Heart left ventricle (tissue), 16 donors: ENCODE results near the gene GNAQ. TPM values are rescaled to one million over a fixed set of nuclear protein-coding genes. Genes with fewer than 3 reads are reported as not detected.

Source experiments
- ATAC-seq, 4 donors: fragments of 200-7000 bp; cut with Tn5 transposase; one replicate each; pipeline ENCODE4 v1.9.1; 2020 to 2022; ENCODE audit warnings: moderate library complexity in 4 of 4, mild to moderate bottlenecking in 3 of 4, moderate number of reproducible peaks in 1 of 4
- DNase-seq, 5 donors: peaks; one replicate each; pipeline ENCODE4 v3.0.0-alpha.2; 2020
- H3K27ac ChIP-seq, 12 donors: fragments of 200-600 bp; sonication (generic) in 4 of 12; one replicate each; pipeline versions ENCODE4 v1.5.0 to v1.8.0; 2016 to 2022; ENCODE audit warnings: mild to moderate bottlenecking in 2 of 12
- H3K27me3 ChIP-seq, 9 donors: fragments of 200-600 bp; sonication (generic) in 2 of 9; one replicate each; pipeline versions ENCODE4 v1.5.1 to v1.8.0; 2016 to 2022; ENCODE audit warnings: mild to moderate bottlenecking in 3 of 9
- H3K36me3 ChIP-seq, 9 donors: fragments of 200-600 bp; sonication (generic) in 2 of 9; one replicate each; pipeline versions ENCODE4 v1.5.0 to v1.8.0; 2018 to 2022; ENCODE audit warnings: mild to moderate bottlenecking in 2 of 9
- H3K4me1 ChIP-seq, 12 donors: fragments of 200-600 bp; sonication (generic) in 4 of 12; one replicate each; pipeline versions ENCODE4 v1.5.0 to v1.8.0; 2016 to 2022; ENCODE audit warnings: mild to moderate bottlenecking in 3 of 12
- H3K4me3 ChIP-seq, 12 donors: fragments of 200-600 bp; sonication (generic) in 4 of 12; one replicate each; pipeline versions ENCODE4 v1.5.0 to v1.8.0; 2017 to 2022; ENCODE audit warnings: mild to moderate bottlenecking in 9 of 12, moderate library complexity in 4 of 12
- H3K9me3 ChIP-seq, 12 donors: fragments of 200-600 bp; sonication (generic) in 4 of 12; one replicate each; pipeline versions ENCODE4 v1.5.0 to v1.8.0; 2016 to 2022; ENCODE audit warnings: mild to moderate bottlenecking in 1 of 12
- CTCF ChIP-seq, 12 donors: fragments of 200-600 bp; sonication (generic) in 4 of 12; IDR thresholded peaks; one replicate each; pipeline versions ENCODE4 v1.5.0 to v1.8.0; 2018 to 2022; ENCODE audit warnings: antibody characterized with exemption in 12 of 12, mild to moderate bottlenecking in 5 of 12
- POLR2A ChIP-seq, 2 donors: fragments of 450-650 bp; IDR thresholded peaks; one replicate each; pipeline ENCODE4 v1.6.1; 2017; ENCODE audit warnings: antibody characterized with exemption in 2 of 2, mild to moderate bottlenecking in 2 of 2, moderate library complexity in 2 of 2
- WGBS, 4 donors: extraction: QIAGEN DNeasy Blood & Tissue Kit in 2 of 4; methylation state at CpG; one replicate each; pipeline versions ENCODE4 v1.1.5 to v1.1.7; 2013 to 2018; 5-methylcytosine and 5-hydroxymethylcytosine counted together
- intact Hi-C, 10 donors: fragments of 100-400 bp; cut with DNase I; formaldehyde crosslinking; loops; one replicate each; pipeline versions ENCODE4 v1.11.1 to v1.14.2; 2022
- polyA plus RNA-seq, 2 donors: library from polyadenylated mRNA; stranded (reverse); fragments of 200-250 nt; gene quantifications; one replicate each; pipeline ENCODE4 v1.2.3, GENCODE V29; 2013
- total RNA-seq, 9 donors: library from RNA; depleted of rRNA in 2 of 9; stranded (reverse); fragments of >200 nt in 2 of 9; fragmentation: NEBNext Ultra II Directional in 3 of 9; extraction: Animal tissue kit (Norgen Biotek cat#: 25700) in 3 of 9; gene quantifications; one replicate each; pipeline versions ENCODE4 v1.1.0 to v1.2.4, GENCODE V29; 2016 to 2023
- donor health status: ischemic (EF 13 %, LVEDD 7.1; RV severe dilation, severe dysfunction).
- donor health status: healthy with polysubstance abuse.
- donor health status: DM: no; HTN: yes; CAD: no.
- donor health status: DM: no; HTN: no; CAD: no.
- donor health status: ischemic (EF 25% LVEDD 6.9; RV normal size, moderate dysfunction).
- donor health status: ischemic (EF 25% LVEDD 5.7; RV mildly dilated, moderate dysfunction).
- donor health status: healthy.
- donor health status: DM: yes; HTN: yes; CAD: no.
- donor health status: ischemic (EF 35%, LVEDD 5.7; RV mildly dilated, moderate dysfunction).
- donor health status: nonischemic (EF 11% LVEDD 7.7; RV severe dilation, severe dysfunction).
- donor health status: DM: yes; HTN: yes; CAD: no.
- donor health status: PGD.
- donor health status: ischemic (EF 29% LVEDD 5.4; RV normal size, mild dysfunction).
- donor health status: nonischemic (EF 23%, LVEDD 6.1; RV moderate dilation, normal function).

Gene GNAQ
- total and polyA plus RNA-seq, 11 donors: 4.8 to 34.1 (median 11.3) TPM

- Histone ChIP-seq H3K27me3 (no peaks in the 10 kb centered on the region), H3K4me1 (peaks cover 0 to 14% (median 4%) of the 10 kb centered on the region in 12 donors), H3K36me3 (peaks cover 0 to 37% (median 21%) of the 10 kb centered on the region in 9 donors), H3K27ac (no peak overlapping the region), H3K4me3 (no peak overlapping the region), H3K9me3 (no peaks in the 10 kb centered on the region)
- ATAC-seq (no peak), DNase-seq (no peak)
- no peak for TF ChIP-seq POLR2A (IDR thresholded peaks at IDR 0.05)
- no peak for TF ChIP-seq CTCF (IDR thresholded peaks at IDR 0.05)
- intact Hi-C loops: no loop called here
- WGBS, 4 donors: 87 to 90% (median 89%) methylated on average over 4 to 5 of the region's 5 CpGs
These were observed 300.5 kb downstream of the GNAQ start for GRCh38 chr9:77731008-77731698.

GRCh38 chr9:77729177-77729576 is 302.4 kb downstream of the GNAQ start:
- no peak for ATAC-seq
- intact Hi-C loops: no loop called here
- Histone ChIP-seq H3K4me1 (no peaks in the 10 kb centered on the region), H3K27me3 (no peaks in the 10 kb centered on the region), H3K36me3 (peaks cover 0 to 43% (median 32%) of the 10 kb centered on the region in 9 donors), H3K9me3 (no peaks in the 10 kb centered on the region), H3K27ac (no peak overlapping the region), H3K4me3 (no peak overlapping the region)
- DNase-seq: no peak
- 96 to 100% (median 98%) methylated on average over 1 of the region's 1 CpG for WGBS, 4 donors
- TF ChIP-seq POLR2A (IDR thresholded peaks at IDR 0.05) (no peak), CTCF (IDR thresholded peaks at IDR 0.05) (no peak)

GRCh38 chr9:77726814-77727213 is 304.8 kb downstream of the GNAQ start:
- no peak for TF ChIP-seq POLR2A (IDR thresholded peaks at IDR 0.05)
- ATAC-seq (no peak), DNase-seq (no peak)
- no peak overlapping the region for H3K27ac ChIP-seq
- WGBS, 4 donors: 90 to 100% (median 98%) methylated on average over 1 of the region's 1 CpG
- H3K27me3 ChIP-seq: no peaks in the 10 kb centered on the region
- no peak overlapping the region for H3K4me3 ChIP-seq
- no peaks in the 10 kb centered on the region for H3K4me1 ChIP-seq
- peaks cover 0 to 9% (median 0%) of the 10 kb centered on the region in 12 donors for H3K9me3 ChIP-seq
- intact Hi-C loops: no loop called here
- H3K36me3 ChIP-seq: peaks cover 0 to 43% (median 34%) of the 10 kb centered on the region in 9 donors

GRCh38 chr9:77726289-77726688 is 305.3 kb downstream of the GNAQ start:
- TF ChIP-seq POLR2A (IDR thresholded peaks at IDR 0.05) (no peak), CTCF (IDR thresholded peaks at IDR 0.05) (no peak)
- Histone ChIP-seq H3K27ac (no peak overlapping the region), H3K27me3 (no peaks in the 10 kb centered on the region), H3K4me1 (no peaks in the 10 kb centered on the region), H3K36me3 (peaks cover 0 to 43% (median 34%) of the 10 kb centered on the region in 9 donors), H3K9me3 (peaks cover 0 to 9% (median 0%) of the 10 kb centered on the region in 12 donors), H3K4me3 (no peak overlapping the region)
- intact Hi-C loops: no loop called here
- no peak for DNase-seq
- no peak for ATAC-seq

- Histone ChIP-seq H3K36me3 (peaks cover 0 to 43% (median 34%) of the 10 kb centered on the region in 9 donors), H3K9me3 (peaks cover 0 to 9% (median 0%) of the 10 kb centered on the region in 12 donors), H3K4me3 (no peak overlapping the region), H3K27ac (no peak overlapping the region), H3K27me3 (no peaks in the 10 kb centered on the region), H3K4me1 (peaks cover 0 to under 1% (median 0%) of the 10 kb centered on the region in 12 donors)
- ATAC-seq (no peak), DNase-seq (no peak)
- WGBS, 4 donors: 87 to 94% (median 90%) methylated on average over 6 of the region's 6 CpGs
- TF ChIP-seq POLR2A (IDR thresholded peaks at IDR 0.05) (no peak), CTCF (IDR thresholded peaks at IDR 0.05) (no peak)
- intact Hi-C loops: no loop called here
These were observed 305.8 kb downstream of the GNAQ start for GRCh38 chr9:77725820-77726219.
